Gastroesophageal sphincter (tissue), 4 donors: ENCODE data around the gene ATXN2L. TPM values are rescaled to one million over a fixed set of nuclear protein-coding genes. Genes with fewer than 3 reads are reported as not detected.

Experiments used
- ATAC-seq: fragments of 150-250 bp; one replicate; pipeline ENCODE4 v1.9.1; 2016; ENCODE audit warnings: mild to moderate bottlenecking, moderate library complexity
- H3K27ac ChIP-seq, 4 donors: fragments of 200-600 bp; sonication (generic) in 3 of 4; 1 replicate in 3 of 4; 2 replicates in 1 of 4; pipeline ENCODE4 v1.5.1; 2016 to 2019
- H3K27me3 ChIP-seq: fragments of 200-600 bp; sonication (generic); one replicate; pipeline ENCODE4 v1.5.1; 2019
- H3K36me3 ChIP-seq, 2 donors: fragments of 200-600 bp; sonication (generic); one replicate each; pipeline ENCODE4 v1.5.1; 2019; ENCODE audit warnings: control low read depth in 1 of 2
- H3K4me1 ChIP-seq, 3 donors: fragments of 200-600 bp; sonication (generic); 1 replicate in 2 of 3; 2 replicates in 1 of 3; pipeline ENCODE4 v1.5.1; 2016 to 2019; ENCODE audit warnings: control low read depth in 2 of 3
- H3K4me3 ChIP-seq, 2 donors: fragments of 200-600 bp; sonication (generic); one replicate each; pipeline ENCODE4 v1.5.1; 2019; ENCODE audit warnings: mild to moderate bottlenecking in 1 of 2, moderate library complexity in 1 of 2
- H3K9me3 ChIP-seq, 3 donors: fragments of 200-600 bp; sonication (generic); one replicate each; pipeline ENCODE4 v1.5.1; 2017 to 2019; ENCODE audit warnings: control low read depth in 2 of 3
- CTCF ChIP-seq, 4 experiments: fragments of 200-600 bp in 2 of 4; fragments of 450-650 bp in 2 of 4; sonication (generic) in 1 of 4; IDR thresholded peaks; one replicate each; pipeline ENCODE4 v1.5.1; 2017 to 2019; ENCODE audit warnings: antibody characterized with exemption in 4 of 4, mild to moderate bottlenecking in 2 of 4, moderate library complexity in 2 of 4
- EP300 ChIP-seq: sonication (generic); formaldehyde crosslinking; IDR thresholded peaks from one replicate; pipeline ENCODE4 v1.6.1; 2017; ENCODE audit warnings: antibody characterized with exemption, mild to moderate bottlenecking
- POLR2A ChIP-seq, 2 donors: fragments of 450-650 bp; IDR thresholded peaks; one replicate each; pipeline ENCODE4 v1.6.1; 2017; ENCODE audit warnings: antibody characterized with exemption in 2 of 2, mild to moderate bottlenecking in 2 of 2, moderate library complexity in 1 of 2
- POLR2AphosphoS5 ChIP-seq: sonication (generic); formaldehyde crosslinking; IDR thresholded peaks from one replicate; pipeline ENCODE4 v1.6.1; 2017; ENCODE audit warnings: antibody characterized with exemption
- WGBS, 2 donors: methylation state at CpG; one replicate each; pipeline ENCODE4 v1.1.5; 2018; ENCODE audit warnings: low coverage in 1 of 2; 5-methylcytosine and 5-hydroxymethylcytosine counted together
- total RNA-seq, 4 donors: library from RNA; depleted of rRNA; stranded (reverse); fragments of >200 nt; gene quantifications; one replicate each; pipeline ENCODE4 v1.1.0, GENCODE V29; 2016

Gene ATXN2L
- total RNA-seq, 4 donors from 2014 or later = 44.4 to 65.1 (median 56.9) TPM

- Histone ChIP-seq H3K4me3 (no peak overlapping the region), H3K36me3 (peaks cover 0 to 27% of the 10 kb centered on the region in 2 donors), H3K27ac (no peak overlapping the region), H3K4me1 (peaks cover 0 to 18% (median 12%) of the 10 kb centered on the region in 3 donors), H3K27me3 (peaks cover 22% of the 10 kb centered on the region), H3K9me3 (no peaks in the 10 kb centered on the region)
- 38% methylated on average over 4 of the region's 12 CpGs; no CpG with 5 or more reads in 1 of the 2 donors for WGBS, 2 donors
- no peak for ATAC-seq
- TF ChIP-seq POLR2A (IDR thresholded peaks at IDR 0.05) (no peak), POLR2AphosphoS5 (no peak), EP300 (no peak), CTCF (IDR thresholded peaks at IDR 0.05) (no peak)
Measured at GRCh38 chr16:28876973-28877654, 54.3 kb downstream of the ATXN2L start.

GRCh38 chr16:28877655-28878000, 54.8 kb downstream of the ATXN2L start:
- Histone ChIP-seq H3K4me3 (no peak overlapping the region), H3K4me1 (peaks cover 0 to 18% (median 12%) of the 10 kb centered on the region in 3 donors), H3K36me3 (peaks cover 0 to 22% of the 10 kb centered on the region in 2 donors), H3K9me3 (no peaks in the 10 kb centered on the region), H3K27ac (no peak overlapping the region), H3K27me3 (peaks cover 27% of the 10 kb centered on the region)
- no peak for ATAC-seq
- TF ChIP-seq POLR2AphosphoS5 (no peak), POLR2A (IDR thresholded peaks at IDR 0.05) (no peak), EP300 (no peak), CTCF (IDR thresholded peaks at IDR 0.05) (no peak)
- WGBS, 2 donors = 40% methylated on average over 1 of the region's 2 CpGs; no CpG with 5 or more reads in 1 of the 2 donors

- TF ChIP-seq POLR2A (IDR thresholded peaks at IDR 0.05) = no peak
- peaks cover 0 to 18% (median 12%) of the 10 kb centered on the region in 3 donors for H3K4me1 ChIP-seq
- H3K36me3 ChIP-seq = peaks cover 0 to 15% of the 10 kb centered on the region in 2 donors
- no peak for ATAC-seq
- H3K27ac ChIP-seq = peak within 1 kb of the TSS in 1 of 4 donors; percentile 67
- H3K4me3 ChIP-seq = peak within 1 kb of the TSS; percentile 37 to 67
- WGBS, 2 donors = 55 to 65% methylated on average over 8 to 11 of the region's 25 CpGs
- H3K27me3 ChIP-seq = peaks cover 34% of the 10 kb centered on the region
- no peaks in the 10 kb centered on the region for H3K9me3 ChIP-seq
Measured at GRCh38 chr16:28878083-28878926, 55.5 kb downstream of the ATXN2L start, which contains the start of gene ATP2A1. TSS of gene ATP2A1 (plus strand) at chr16:28878488. CDS start at chr16:28878672, 184 bp downstream.

GRCh38 chr16:28879261-28879840, 56.6 kb downstream of the ATXN2L start:
- Histone ChIP-seq H3K4me1 (peaks cover 0 to 18% (median 12%) of the 10 kb centered on the region in 3 donors), H3K4me3 (peak overlapping the region; percentile 37 to 67), H3K9me3 (no peaks in the 10 kb centered on the region), H3K36me3 (peaks cover 0 to 5% of the 10 kb centered on the region in 2 donors), H3K27me3 (peaks cover 36% of the 10 kb centered on the region), H3K27ac (peak overlapping the region in 3 of 4 donors; percentile 38 to 67 (median 40))
- WGBS, 2 donors = 8 to 10% methylated on average over 2 of the region's 27 CpGs
- TF ChIP-seq POLR2A (IDR thresholded peaks at IDR 0.05) (no peak), POLR2AphosphoS5 (no peak), CTCF (IDR thresholded peaks at IDR 0.05) (no peak), EP300 (no peak)
- peak; percentile 57 for ATAC-seq
